Caco-2 (cell line): ENCODE results near the gene PCDHGB7. TPM values are rescaled to one million over a fixed set of nuclear protein-coding genes. Genes with fewer than 3 reads are reported as not detected.

Experiments
- BruUV-seq: library from RNA; stranded (reverse); fragments of 400-500 nt; replicated peaks from 2 replicates; lab custom pipeline; 2021; lab: Mats Ljungman, UMichigan
- CTCF ChIA-PET: fragments of 300-600 bp; sonication (Branson Sonifier 250); formaldehyde crosslinking; loops from one replicate; lab custom pipeline; 2022; ENCODE audit warnings: antibody characterized with exemption; lab: Charles Lee
- POLR2A ChIA-PET: fragments of 300-600 bp; sonication (Branson Sonifier 250); formaldehyde crosslinking; loops from one replicate; lab custom pipeline; 2022; ENCODE audit warnings: antibody characterized with exemption; lab: Charles Lee
- DNase-seq, 2 experiments: peaks; one replicate each; pipeline versions ENCODE4 v3.0.0 to v3.0.0-alpha.2; 2020 to 2022
- H3K27me3 ChIP-seq: replicated peaks from 2 replicates; pipeline ENCODE4 v1.6.0; 2011; ENCODE audit warnings: low read length; ENCODE audit not compliant: control insufficient read depth, insufficient read depth
- H3K36me3 ChIP-seq: 2 replicates; pipeline ENCODE4 v1.5.1; 2011; ENCODE audit warnings: low read length; ENCODE audit not compliant: control insufficient read depth, insufficient read depth
- H3K4me1 ChIP-seq: fragments of 250-450 bp; sonication (Bioruptor Pico); 2 replicates; pipeline ENCODE4 v1.5.1; 2020; ENCODE audit warnings: mild to moderate bottlenecking
- H3K4me3 ChIP-seq: 2 replicates; pipeline ENCODE4 v1.5.1; 2011; ENCODE audit warnings: low read depth, mild to moderate bottlenecking, control low read depth, low read length
- H3K9me3 ChIP-seq: fragments of 250-450 bp; sonication (Bioruptor Pico); 2 replicates; pipeline ENCODE4 v1.5.1; 2020; ENCODE audit warnings: mild to moderate bottlenecking, moderate library complexity
- H3K27ac Mint-ChIP-seq: one replicate; pipeline ENCODE4 v1.8.0; 2022; ENCODE audit warnings: mixed read lengths; ENCODE audit not compliant: unreplicated experiment
- H3K27me3 Mint-ChIP-seq: one replicate; pipeline ENCODE4 v1.8.0; 2022; ENCODE audit warnings: mixed read lengths; ENCODE audit not compliant: insufficient read depth, unreplicated experiment
- H3K36me3 Mint-ChIP-seq: one replicate; pipeline ENCODE4 v1.8.0; 2022; ENCODE audit warnings: mild to moderate bottlenecking, mixed read lengths; ENCODE audit not compliant: insufficient read depth, unreplicated experiment
- H3K4me1 Mint-ChIP-seq: one replicate; pipeline ENCODE4 v1.8.0; 2022; ENCODE audit warnings: low read depth, mixed read lengths; ENCODE audit not compliant: unreplicated experiment
- H3K4me3 Mint-ChIP-seq: one replicate; pipeline ENCODE4 v1.8.0; 2022; ENCODE audit warnings: mild to moderate bottlenecking, moderate library complexity, mixed read lengths; ENCODE audit not compliant: unreplicated experiment
- H3K9me3 Mint-ChIP-seq: one replicate; pipeline ENCODE4 v1.8.0; 2022; ENCODE audit warnings: mixed read lengths; ENCODE audit not compliant: unreplicated experiment
- CTCF ChIP-seq, 2 experiments: fragments of 200-600 bp in 1 of 2; IDR thresholded peaks; 1 replicate in 1 of 2; 2 replicates in 1 of 2; pipeline versions ENCODE4 v1.5.1 to v1.8.0; 2011 to 2022; ENCODE audit warnings: antibody characterized with exemption in 1 of 2, control low read depth in 1 of 2, inconsistent platforms in 1 of 2, low read depth in 1 of 2, low read length in 1 of 2, mild to moderate bottlenecking in 1 of 2, moderate library complexity in 1 of 2; ENCODE audit not compliant: insufficient read depth in 1 of 2, severe bottlenecking in 1 of 2, unreplicated experiment in 1 of 2
- intact Hi-C: fragments of 100-400 bp; cut with micrococcal nuclease; formaldehyde crosslinking; loops from one replicate; pipeline ENCODE4 v1.10.0; 2022; ENCODE audit not compliant: unreplicated experiment
- total RNA-seq: library from RNA; stranded (reverse); gene quantifications from 2 replicates; pipeline ENCODE4 v1.2.3, GENCODE V29; 2022

The PCDHGB7 gene
- total RNA-seq, 1 experiment from 2014 or later, result 2.4 TPM

- H3K9me3 ChIP-seq, result 0 out of 2 replicates have a peak, but pooled peaks cover 6% of the 10 kb centered on the region
- H3K27me3 Mint-ChIP-seq, result no peaks in the 10 kb centered on the region
- H3K36me3 Mint-ChIP-seq, result peaks cover 7% of the 10 kb centered on the region
- CTCF ChIA-PET, result no interaction called here
- no peak overlapping the region for H3K4me3 ChIP-seq
- H3K4me1 ChIP-seq, result no peaks in the 10 kb centered on the region
- POLR2A ChIA-PET, result no interaction called here
- intact Hi-C loops, result no loop called here
- no peak for TF ChIP-seq CTCF (IDR thresholded peaks at IDR 0.05; ENCODE audit: insufficient read depth in 1 of 2, low read depth in 1 of 2, low read length in 1 of 2, severe bottlenecking in 1 of 2, unreplicated experiment in 1 of 2)
- peaks cover 40% of the 10 kb centered on the region for H3K9me3 Mint-ChIP-seq
- no peaks in the 10 kb centered on the region for H3K36me3 ChIP-seq
- H3K4me3 Mint-ChIP-seq, result no peak overlapping the region
- no peaks in the 10 kb centered on the region for H3K27me3 ChIP-seq
- H3K27ac Mint-ChIP-seq, result no peak overlapping the region
- DNase-seq, result no peak
- H3K4me1 Mint-ChIP-seq, result no peaks in the 10 kb centered on the region
- BruUV-seq, result no TSS peak
Measured at GRCh38 chr5:141434006-141434405, 16.5 kb downstream of the PCDHGB7 start.

DNA sequence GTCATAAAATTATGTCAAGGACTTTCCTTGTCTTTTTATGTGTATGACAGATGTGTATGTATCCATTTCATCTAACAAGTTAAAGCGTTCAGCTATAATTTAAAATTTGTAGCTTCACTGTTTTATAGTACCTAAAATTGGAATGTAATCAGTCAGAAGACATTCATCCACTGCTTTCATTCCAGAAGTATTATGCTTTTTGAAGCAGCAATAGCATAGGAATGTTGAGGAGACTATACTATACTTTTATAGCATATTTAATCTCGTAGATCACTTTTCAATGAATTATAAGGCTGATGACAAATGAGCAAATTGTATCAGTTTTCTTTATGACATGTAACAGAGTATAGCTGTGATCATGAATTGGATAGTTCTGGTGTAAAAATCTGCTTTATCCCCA, 19.7 kb downstream of the PCDHGB7 start:
- Mint-ChIP-seq H3K9me3 (peaks cover 26% of the 10 kb centered on the region), H3K4me3 (no peak overlapping the region), H3K4me1 (no peaks in the 10 kb centered on the region), H3K27ac (no peak overlapping the region), H3K36me3 (peaks cover 7% of the 10 kb centered on the region), H3K27me3 (no peaks in the 10 kb centered on the region)
- TF ChIP-seq CTCF (IDR thresholded peaks at IDR 0.05; ENCODE audit: insufficient read depth in 1 of 2, low read depth in 1 of 2, low read length in 1 of 2, severe bottlenecking in 1 of 2, unreplicated experiment in 1 of 2), result no peak
- no TSS peak for BruUV-seq
- no peaks in the 10 kb centered on the region for H3K9me3 ChIP-seq
- POLR2A ChIA-PET, result no interaction called here
- no peak for DNase-seq
- H3K36me3 ChIP-seq, result no peaks in the 10 kb centered on the region
- H3K4me3 ChIP-seq, result no peak overlapping the region
- H3K4me1 ChIP-seq, result no peaks in the 10 kb centered on the region
- H3K27me3 ChIP-seq, result no peaks in the 10 kb centered on the region
- CTCF ChIA-PET, result no interaction called here
- intact Hi-C loops, result no loop called here

GRCh38 chr5:141439411-141440141, 22.1 kb downstream of the PCDHGB7 start:
- no peaks in the 10 kb centered on the region; the same call in 1 of the 2 replicates for H3K9me3 ChIP-seq
- no peaks in the 10 kb centered on the region for H3K27me3 Mint-ChIP-seq
- H3K4me1 ChIP-seq, result no peaks in the 10 kb centered on the region
- BruUV-seq, result no TSS peak
- H3K36me3 ChIP-seq, result no peaks in the 10 kb centered on the region
- TF ChIP-seq CTCF (IDR thresholded peaks at IDR 0.05; ENCODE audit: insufficient read depth in 1 of 2, low read depth in 1 of 2, low read length in 1 of 2, severe bottlenecking in 1 of 2, unreplicated experiment in 1 of 2), result no peak
- H3K27ac Mint-ChIP-seq, result no peak overlapping the region
- ChIA-PET CTCF (no interaction called here), POLR2A (no interaction called here)
- H3K4me3 Mint-ChIP-seq, result no peak overlapping the region
- H3K27me3 ChIP-seq, result no peaks in the 10 kb centered on the region
- no peaks in the 10 kb centered on the region for H3K4me1 Mint-ChIP-seq
- no peaks in the 10 kb centered on the region for H3K36me3 Mint-ChIP-seq
- H3K4me3 ChIP-seq, result no peak overlapping the region
- DNase-seq, result peak in 1 of 2 experiments; percentile 24
- intact Hi-C loops, result no loop called here
- H3K9me3 Mint-ChIP-seq, result peaks cover 24% of the 10 kb centered on the region
